GM10847 (cell line): ENCODE data around the gene UNC5B.

Source experiments
- POLR2A ChIP-seq: IDR thresholded peaks from 2 replicates; pipeline ENCODE4 v1.6.1; 2011; ENCODE audit not compliant: insufficient read length; ENCODE audit errors: extremely low read depth

UNC5B gene

GRCh38 chr10:71273506-71273905, 61.1 kb downstream of the UNC5B start:
- TF ChIP-seq POLR2A: no peak

GRCh38 chr10:71274901-71275796, 62.8 kb downstream of the UNC5B start:
- no peak for TF ChIP-seq POLR2A

GRCh38 chr10:71276873-71277272, 64.5 kb downstream of the UNC5B start:
- no peak for TF ChIP-seq POLR2A

GRCh38 chr10:71277914-71278665, 65.7 kb downstream of the UNC5B start:
- no peak for TF ChIP-seq POLR2A

- TF ChIP-seq POLR2A: no peak
Observed at GRCh38 chr10:71278691-71279588, 66.6 kb downstream of the UNC5B start.

GRCh38 chr10:71279590-71280170, 67.3 kb downstream of the UNC5B start:
- TF ChIP-seq POLR2A: no peak

GRCh38 chr10:71280216-71280615, 67.8 kb downstream of the UNC5B start:
- no peak for TF ChIP-seq POLR2A

- TF ChIP-seq POLR2A: no peak
Observed at GRCh38 chr10:71280825-71281224, 68.5 kb downstream of the UNC5B start.

- no peak for TF ChIP-seq POLR2A
Observed at GRCh38 chr10:71281646-71282322, 69.4 kb downstream of the UNC5B start.

GRCh38 chr10:71282323-71282680, 69.9 kb downstream of the UNC5B start:
- no peak for TF ChIP-seq POLR2A

GRCh38 chr10:71283410-71283809, 71.0 kb downstream of the UNC5B start:
- TF ChIP-seq POLR2A: no peak

- no peak for TF ChIP-seq POLR2A
Observed at GRCh38 chr10:71283876-71284275, 71.5 kb downstream of the UNC5B start.

GRCh38 chr10:71284544-71285179, 72.3 kb downstream of the UNC5B start:
- TF ChIP-seq POLR2A: no peak

- TF ChIP-seq POLR2A: no peak
Observed at GRCh38 chr10:71285180-71285545, 72.8 kb downstream of the UNC5B start.
